ENCODE data around the gene NELFCD. TPM values are rescaled to one million over a fixed set of nuclear protein-coding genes. Genes with fewer than 3 reads are reported as not detected.

NELFCD gene, protein sequence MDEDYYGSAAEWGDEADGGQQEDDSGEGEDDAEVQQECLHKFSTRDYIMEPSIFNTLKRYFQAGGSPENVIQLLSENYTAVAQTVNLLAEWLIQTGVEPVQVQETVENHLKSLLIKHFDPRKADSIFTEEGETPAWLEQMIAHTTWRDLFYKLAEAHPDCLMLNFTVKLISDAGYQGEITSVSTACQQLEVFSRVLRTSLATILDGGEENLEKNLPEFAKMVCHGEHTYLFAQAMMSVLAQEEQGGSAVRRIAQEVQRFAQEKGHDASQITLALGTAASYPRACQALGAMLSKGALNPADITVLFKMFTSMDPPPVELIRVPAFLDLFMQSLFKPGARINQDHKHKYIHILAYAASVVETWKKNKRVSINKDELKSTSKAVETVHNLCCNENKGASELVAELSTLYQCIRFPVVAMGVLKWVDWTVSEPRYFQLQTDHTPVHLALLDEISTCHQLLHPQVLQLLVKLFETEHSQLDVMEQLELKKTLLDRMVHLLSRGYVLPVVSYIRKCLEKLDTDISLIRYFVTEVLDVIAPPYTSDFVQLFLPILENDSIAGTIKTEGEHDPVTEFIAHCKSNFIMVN
- 10 to 100 TPM; 36.3 to 64.8 (median 47.0) TPM for total RNA-seq

DNA sequence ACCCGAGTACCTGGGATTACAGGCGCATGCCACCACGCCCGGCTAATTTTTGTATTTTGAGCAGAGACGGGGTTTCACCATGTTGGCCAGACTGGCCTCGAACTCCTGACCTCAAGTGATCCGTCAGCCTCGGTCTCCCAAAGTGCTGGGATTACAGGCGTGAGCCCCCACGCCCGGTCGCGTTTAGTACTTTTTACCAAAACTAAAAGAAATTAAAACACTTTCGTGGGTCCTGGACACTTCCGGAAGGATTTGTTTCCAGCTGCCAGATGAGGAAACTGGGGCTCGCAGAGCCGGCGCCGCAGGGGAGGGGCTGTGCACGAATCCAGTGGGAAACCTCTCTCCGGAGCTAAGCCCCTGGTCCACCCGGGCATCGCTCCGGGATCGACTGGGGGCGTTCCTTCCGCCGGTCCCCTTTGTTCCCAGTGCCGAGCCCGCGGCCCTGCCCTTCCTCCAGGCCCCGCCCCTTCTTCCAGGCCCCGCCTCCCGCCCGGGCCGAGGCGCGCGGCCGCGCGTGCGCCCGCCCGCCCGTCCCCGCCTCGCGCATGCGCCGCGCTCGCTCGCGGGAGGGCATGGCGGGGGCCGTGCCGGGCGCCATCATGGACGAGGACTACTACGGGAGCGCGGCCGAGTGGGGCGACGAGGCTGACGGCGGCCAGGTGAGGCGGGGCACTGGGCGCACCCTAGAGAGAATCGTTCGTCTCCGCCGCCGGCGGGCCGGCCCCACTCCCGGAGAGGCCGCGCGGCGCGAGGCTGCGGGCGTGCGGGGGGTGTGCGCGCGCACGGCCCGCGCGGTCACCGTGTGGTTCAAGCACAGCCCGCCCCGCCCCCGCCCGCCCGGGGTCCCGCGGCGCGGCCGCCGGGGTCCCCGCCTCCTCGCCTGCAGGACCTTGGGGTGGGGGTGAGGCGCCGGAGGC, at the start of gene NELFCD:
Gene NELFCD, plus strand, starts transcription at position 546 of the 917 bp plus-strand sequence. Its CDS starts 54 bp downstream, at position 600.
- TF ChIP-seq, protein P1, sequence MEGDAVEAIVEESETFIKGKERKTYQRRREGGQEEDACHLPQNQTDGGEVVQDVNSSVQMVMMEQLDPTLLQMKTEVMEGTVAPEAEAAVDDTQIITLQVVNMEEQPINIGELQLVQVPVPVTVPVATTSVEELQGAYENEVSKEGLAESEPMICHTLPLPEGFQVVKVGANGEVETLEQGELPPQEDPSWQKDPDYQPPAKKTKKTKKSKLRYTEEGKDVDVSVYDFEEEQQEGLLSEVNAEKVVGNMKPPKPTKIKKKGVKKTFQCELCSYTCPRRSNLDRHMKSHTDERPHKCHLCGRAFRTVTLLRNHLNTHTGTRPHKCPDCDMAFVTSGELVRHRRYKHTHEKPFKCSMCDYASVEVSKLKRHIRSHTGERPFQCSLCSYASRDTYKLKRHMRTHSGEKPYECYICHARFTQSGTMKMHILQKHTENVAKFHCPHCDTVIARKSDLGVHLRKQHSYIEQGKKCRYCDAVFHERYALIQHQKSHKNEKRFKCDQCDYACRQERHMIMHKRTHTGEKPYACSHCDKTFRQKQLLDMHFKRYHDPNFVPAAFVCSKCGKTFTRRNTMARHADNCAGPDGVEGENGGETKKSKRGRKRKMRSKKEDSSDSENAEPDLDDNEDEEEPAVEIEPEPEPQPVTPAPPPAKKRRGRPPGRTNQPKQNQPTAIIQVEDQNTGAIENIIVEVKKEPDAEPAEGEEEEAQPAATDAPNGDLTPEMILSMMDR (IDR thresholded peaks at IDR 0.05; ENCODE audit: low read depth), result no peak

DNA sequence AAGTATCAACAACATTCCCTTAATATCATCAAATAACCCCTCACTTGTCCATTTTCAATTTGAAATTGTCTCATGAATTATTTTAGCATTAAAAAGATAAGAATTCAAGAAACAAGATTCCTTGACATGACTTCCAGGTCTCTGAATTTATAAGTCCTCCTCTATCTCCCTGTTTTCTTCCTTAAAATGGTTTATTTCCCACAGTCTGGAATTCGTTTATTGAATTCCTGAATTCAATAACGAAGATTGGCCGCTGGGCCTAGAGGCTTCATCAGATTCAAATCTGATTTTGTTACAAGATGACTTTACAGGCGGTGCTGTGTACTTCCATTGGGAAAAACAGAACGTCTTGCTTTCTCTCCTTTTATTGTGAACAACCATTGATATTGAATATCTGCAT, 48.9 kb upstream of the NELFCD start:
- TF ChIP-seq, protein P1 (IDR thresholded peaks at IDR 0.05; ENCODE audit: low read depth), result no peak

DNA sequence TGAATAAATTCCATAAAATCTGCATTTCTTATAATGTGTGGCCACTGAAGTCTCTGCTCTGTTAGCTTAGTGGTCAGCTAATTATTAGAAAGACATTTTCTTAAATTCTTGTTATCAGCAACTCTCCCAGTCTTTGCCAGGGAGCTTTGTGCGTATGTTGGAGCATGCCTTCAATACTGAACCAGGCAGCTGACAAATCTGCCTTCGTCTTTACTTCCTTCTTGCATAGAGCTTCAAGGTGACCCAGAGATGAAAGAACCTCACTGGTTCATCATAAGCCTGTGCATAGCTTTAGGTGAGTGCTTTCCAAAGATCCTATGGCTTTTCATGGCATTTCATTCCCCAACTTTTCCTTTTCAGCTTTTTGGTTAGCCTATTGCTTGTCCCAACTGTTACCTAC, 43.0 kb upstream of the NELFCD start:
- TF ChIP-seq, protein P1 (IDR thresholded peaks at IDR 0.05; ENCODE audit: low read depth), result no peak

DNA sequence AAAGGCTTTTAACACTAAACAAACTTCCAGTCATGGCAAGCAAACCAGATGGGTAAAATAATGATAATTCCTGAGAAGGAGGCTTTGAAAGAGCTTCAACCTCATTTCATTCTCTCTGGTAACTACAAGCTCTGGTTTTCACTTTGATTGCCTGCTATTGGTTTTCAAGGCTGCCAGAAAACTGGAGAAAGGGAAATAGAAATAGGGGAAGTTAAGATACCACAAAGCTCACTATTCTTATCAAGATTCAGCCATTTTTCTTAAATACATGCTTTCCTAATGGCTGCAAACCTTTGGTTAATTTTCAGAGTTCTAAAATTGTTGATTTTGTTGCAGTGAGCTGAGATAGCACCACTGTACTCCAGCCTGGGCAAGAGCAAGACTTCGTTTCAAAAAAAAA, 42.5 kb upstream of the NELFCD start:
- TF ChIP-seq, protein P1 (IDR thresholded peaks at IDR 0.05; ENCODE audit: low read depth), result no peak

DNA sequence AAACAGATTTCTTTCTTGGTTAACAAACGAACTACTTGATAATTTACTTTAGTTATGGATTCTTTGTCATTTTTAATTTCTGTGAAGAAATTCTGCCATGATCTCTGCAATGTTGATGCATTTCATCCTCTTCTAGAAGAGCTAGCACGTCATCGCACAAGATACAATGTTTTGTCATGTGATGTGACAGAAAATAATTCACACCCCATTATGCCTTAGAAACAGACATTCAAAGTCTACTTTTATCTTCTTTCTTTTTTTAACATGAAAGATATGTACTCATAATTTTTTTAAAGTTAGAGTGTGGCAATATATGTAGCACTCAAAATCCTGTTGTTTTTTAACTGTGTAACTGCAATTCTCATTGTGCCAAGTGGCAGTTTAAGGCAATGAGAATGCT, 39.6 kb upstream of the NELFCD start:
- TF ChIP-seq, protein P1 (IDR thresholded peaks at IDR 0.05; ENCODE audit: low read depth), result no peak

DNA sequence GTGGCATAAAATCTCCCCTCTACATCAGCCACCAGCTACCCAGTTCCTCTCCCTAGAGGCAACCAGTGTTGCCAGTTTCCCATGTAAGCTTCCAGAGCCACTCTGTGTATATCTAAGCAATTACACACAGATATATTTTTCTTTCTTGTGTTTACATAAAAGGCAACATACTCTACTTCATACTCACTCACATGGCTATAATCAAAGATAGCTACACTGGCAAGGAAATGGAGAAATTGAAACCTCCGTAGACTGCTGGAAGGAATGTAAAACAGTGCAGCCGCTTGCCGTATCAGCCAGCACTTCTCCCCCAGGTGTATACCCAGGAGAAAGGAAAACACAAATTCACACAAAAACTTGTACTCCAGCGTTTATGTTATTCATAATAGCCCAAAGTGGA, 38.5 kb upstream of the NELFCD start:
- TF ChIP-seq, protein P1 (IDR thresholded peaks at IDR 0.05; ENCODE audit: low read depth), result no peak

DNA sequence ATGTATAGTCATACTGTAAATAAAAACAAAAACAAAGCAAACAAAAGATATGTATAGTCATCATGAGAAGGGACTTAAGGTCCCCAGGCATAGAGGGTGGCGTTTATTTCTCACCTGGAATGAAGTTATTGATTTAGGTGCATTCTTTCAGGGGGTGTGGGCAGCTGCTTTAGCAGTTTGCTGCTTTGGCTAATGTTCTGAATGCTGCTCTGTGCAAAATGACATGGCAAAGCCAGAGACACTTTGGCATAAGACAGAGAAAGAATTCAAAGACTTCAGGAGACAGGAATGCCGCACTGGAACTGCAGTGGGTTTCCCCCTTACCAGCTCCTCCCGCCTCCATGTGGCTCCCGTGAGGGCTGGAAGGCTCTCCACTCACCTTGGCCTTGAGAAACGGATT, 36.4 kb upstream of the NELFCD start:
- TF ChIP-seq, protein P1 (IDR thresholded peaks at IDR 0.05; ENCODE audit: low read depth), result no peak

Measured in subcutaneous adipose tissue (tissue), 4 donors.